ENCODE data around the gene LASP1NB.

DNA sequence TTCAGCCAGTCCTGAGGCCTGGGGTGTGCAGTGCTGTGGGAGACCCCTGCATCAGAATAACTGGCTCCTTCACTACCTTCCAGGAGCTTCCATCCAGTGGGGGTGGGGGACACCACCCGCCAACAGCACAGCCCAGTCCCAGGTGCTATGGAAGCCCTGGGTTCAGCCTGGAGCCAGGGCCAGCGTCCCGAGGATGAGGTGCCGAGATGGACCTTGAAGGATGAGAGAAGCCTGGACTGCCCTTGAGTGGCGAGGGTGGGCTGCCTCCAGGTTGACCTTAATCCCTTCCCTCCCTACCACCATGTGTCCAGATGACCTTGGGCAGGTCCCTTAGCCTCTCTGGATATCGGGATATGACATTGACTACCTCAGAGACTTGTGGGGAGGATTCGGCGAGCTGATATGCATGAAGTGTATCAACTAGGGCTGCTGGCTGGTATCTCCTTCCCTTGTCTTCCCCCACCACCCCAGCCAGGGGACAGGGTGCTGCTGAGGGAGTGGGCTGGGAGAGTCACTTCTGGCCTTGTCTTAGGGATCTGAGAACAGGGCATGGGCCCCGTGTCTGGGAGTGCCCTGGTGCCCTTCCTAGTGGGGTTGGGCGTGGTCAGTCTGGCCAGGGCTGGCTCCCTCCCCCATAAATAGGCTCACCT, 14.2 kb upstream of the LASP1NB start:
- TF ChIP-seq POLR2AphosphoS5 (IDR thresholded peaks at IDR 0.05; ENCODE audit: low read depth, low read length), result no peak
- TF ChIP-seq, protein P1, sequence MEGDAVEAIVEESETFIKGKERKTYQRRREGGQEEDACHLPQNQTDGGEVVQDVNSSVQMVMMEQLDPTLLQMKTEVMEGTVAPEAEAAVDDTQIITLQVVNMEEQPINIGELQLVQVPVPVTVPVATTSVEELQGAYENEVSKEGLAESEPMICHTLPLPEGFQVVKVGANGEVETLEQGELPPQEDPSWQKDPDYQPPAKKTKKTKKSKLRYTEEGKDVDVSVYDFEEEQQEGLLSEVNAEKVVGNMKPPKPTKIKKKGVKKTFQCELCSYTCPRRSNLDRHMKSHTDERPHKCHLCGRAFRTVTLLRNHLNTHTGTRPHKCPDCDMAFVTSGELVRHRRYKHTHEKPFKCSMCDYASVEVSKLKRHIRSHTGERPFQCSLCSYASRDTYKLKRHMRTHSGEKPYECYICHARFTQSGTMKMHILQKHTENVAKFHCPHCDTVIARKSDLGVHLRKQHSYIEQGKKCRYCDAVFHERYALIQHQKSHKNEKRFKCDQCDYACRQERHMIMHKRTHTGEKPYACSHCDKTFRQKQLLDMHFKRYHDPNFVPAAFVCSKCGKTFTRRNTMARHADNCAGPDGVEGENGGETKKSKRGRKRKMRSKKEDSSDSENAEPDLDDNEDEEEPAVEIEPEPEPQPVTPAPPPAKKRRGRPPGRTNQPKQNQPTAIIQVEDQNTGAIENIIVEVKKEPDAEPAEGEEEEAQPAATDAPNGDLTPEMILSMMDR (IDR thresholded peaks at IDR 0.05), result no peak
- no peak for TF ChIP-seq SMC3 (IDR thresholded peaks at IDR 0.05; ENCODE audit: low read depth, low read length)
- no peak for TF ChIP-seq EZH2phosphoT487 (IDR thresholded peaks at IDR 0.05; ENCODE audit: borderline replicate concordance, low read depth)
- TF ChIP-seq RAD21 (IDR thresholded peaks at IDR 0.05; ENCODE audit: low read length), result no peak
- TF ChIP-seq RXRA (IDR thresholded peaks at IDR 0.05; ENCODE audit: borderline replicate concordance, low read depth), result no peak
- TF ChIP-seq, protein P2, sequence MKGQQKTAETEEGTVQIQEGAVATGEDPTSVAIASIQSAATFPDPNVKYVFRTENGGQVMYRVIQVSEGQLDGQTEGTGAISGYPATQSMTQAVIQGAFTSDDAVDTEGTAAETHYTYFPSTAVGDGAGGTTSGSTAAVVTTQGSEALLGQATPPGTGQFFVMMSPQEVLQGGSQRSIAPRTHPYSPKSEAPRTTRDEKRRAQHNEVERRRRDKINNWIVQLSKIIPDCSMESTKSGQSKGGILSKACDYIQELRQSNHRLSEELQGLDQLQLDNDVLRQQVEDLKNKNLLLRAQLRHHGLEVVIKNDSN (IDR thresholded peaks at IDR 0.05; ENCODE audit: borderline replicate concordance, low read depth), result no peak
- TF ChIP-seq FOXM1 (IDR thresholded peaks at IDR 0.05; ENCODE audit: low read depth), result no peak
- TF ChIP-seq NFIC (IDR thresholded peaks at IDR 0.05; ENCODE audit: borderline replicate concordance), result no peak
- TF ChIP-seq TAF1 (IDR thresholded peaks at IDR 0.05; ENCODE audit: borderline replicate concordance, low read depth, low read length), result no peak
- no peak for TF ChIP-seq EP300 (IDR thresholded peaks at IDR 0.05; ENCODE audit: borderline replicate concordance in 1 of 2, low read depth in 1 of 2, low read length in 1 of 2)
- TF ChIP-seq RFX5 (IDR thresholded peaks at IDR 0.05; ENCODE audit: low read length), result no peak
- TF ChIP-seq, protein P3, sequence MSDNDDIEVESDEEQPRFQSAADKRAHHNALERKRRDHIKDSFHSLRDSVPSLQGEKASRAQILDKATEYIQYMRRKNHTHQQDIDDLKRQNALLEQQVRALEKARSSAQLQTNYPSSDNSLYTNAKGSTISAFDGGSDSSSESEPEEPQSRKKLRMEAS (IDR thresholded peaks at IDR 0.05; ENCODE audit: low read depth), result no peak
- TF ChIP-seq GABPA (IDR thresholded peaks at IDR 0.05; ENCODE audit: low read depth), result no peak

Data from SK-N-SH (cell line).